NCI-H345 treated with DMSO at 0.1 percent for 48 hours (cell line): ENCODE data around the gene GOLGA5.

Source experiments
- DNase-seq: peaks from one replicate; lab custom pipeline; 2025; ENCODE audit not compliant: unreplicated experiment; lab: John Stamatoyannopoulos, UW

The GOLGA5 gene

DNA sequence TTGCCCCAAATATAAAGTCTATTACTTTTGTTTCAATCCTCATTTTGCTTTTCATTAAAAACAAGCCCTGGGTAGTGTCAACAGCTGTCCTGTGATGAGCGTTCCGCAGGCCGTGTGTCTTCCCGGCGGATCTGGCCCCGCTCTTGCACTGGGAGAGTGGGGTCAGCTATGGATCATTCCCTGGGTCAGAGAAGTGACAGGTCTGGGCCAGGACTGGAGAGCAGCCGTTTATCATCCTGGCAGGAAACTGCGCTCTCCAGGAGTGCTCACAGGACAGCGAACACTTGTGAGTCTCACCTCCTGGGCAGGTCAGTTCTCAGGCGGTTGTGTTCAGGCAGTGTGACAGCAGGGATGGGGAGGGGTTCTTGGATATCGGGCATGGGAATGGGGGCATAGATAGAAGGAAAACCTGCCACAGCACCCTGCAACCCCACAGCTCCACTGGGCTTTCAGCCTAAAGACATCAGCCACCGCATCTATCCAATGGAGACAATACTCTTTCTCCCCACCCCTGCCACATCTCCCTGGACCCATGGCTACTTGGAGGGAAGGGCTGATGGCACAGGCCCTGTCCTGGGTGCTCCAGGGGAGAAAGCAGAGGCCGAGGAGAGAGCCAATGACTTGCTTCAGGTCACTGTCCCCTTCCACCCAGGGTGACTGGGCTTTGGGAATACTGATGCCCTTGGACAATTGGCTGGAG, 81.0 kb downstream of the GOLGA5 start:
- no peak for DNase-seq

GRCh38 chr14:92877757-92878431, 83.8 kb downstream of the GOLGA5 start:
- no peak for DNase-seq

GRCh38 chr14:92880351-92880750, 86.2 kb downstream of the GOLGA5 start:
- no peak for DNase-seq

DNA sequence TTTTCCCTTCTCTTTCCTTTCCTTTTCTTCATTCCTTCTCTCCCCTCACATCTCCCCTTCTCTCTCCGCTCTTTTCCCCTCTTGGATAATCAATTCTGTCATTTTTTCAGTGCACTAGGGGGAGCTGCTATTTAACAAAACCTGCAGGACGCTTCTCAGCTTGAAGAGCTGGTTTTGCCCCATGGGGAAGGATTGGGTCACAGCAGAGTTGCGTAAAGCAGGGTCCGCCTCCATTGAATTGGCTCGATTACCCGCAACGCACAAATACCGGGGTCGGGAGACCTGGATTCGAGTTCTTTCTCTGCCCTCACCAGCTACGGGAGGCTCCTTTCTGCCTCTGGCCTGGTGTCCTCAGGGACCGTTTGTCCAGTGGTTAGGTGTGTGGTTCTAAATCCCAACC, 86.7 kb downstream of the GOLGA5 start:
- DNase-seq: peak; percentile 63

DNA sequence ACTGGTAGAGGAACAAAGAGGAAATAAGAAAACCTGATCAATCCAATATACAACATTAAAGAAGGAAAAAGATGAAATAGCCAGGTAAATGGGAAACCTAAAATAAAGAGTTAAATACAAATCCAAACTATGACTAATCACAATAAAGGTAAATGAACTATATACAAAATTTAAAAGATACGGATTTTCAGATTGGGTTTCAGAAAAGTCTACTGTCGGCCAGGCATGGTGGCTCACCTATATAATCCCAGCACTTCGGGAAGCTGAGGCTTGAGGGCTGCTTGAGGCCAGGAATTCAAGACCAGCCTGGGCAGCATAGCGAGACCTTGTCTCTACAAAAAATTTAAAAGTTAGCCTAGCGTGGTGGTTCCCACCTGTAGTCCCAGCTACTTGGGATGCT, 89.0 kb downstream of the GOLGA5 start:
- no peak for DNase-seq

- DNase-seq: no peak
These were observed 90.3 kb downstream of the GOLGA5 start for GRCh38 chr14:92884410-92884809.

- no peak for DNase-seq
These were observed 91.4 kb downstream of the GOLGA5 start for GRCh38 chr14:92885279-92886061.

DNA sequence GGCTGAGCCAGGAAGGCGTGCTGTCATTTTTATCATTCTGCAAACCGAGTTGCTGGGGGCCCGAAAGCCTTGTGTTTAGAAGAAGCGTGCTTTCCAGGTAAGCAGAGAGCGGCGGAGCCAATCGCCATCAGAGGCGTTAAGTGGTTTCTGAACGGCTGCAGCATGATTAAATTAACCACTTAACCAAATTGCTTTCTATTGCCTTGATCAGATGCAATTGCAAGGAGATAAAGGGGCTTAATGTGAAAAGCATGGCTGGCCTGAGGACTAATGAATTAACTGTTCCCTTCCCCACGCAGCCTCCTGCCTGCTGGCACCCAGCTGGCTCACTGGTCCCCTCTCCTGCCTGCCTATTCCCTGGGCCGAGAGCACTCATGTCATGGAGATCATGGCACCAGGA, 92.2 kb downstream of the GOLGA5 start:
- DNase-seq: peak; percentile 47

DNA sequence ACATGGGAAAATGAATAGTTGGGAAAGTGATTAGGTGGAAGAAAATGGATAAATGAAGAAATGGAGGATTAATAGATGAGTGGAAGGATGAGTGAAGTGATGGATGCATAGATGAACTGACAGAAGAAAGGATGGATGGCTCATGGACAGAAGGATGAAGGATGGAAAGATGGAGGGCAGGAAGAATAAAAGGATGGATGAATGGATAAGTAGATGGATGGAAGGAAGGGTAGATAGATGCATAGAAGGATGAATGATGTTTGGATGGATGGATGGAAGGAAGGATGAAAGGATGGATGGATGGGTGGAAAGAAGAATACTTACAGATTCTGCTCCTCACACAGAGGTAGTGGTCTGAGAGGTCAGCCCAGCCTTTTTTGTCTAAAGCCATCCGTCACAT, 93.1 kb downstream of the GOLGA5 start:
- no peak for DNase-seq

- DNase-seq: no peak
These were observed 94.8 kb downstream of the GOLGA5 start for GRCh38 chr14:92888896-92889295.
